Body of pancreas (tissue), 4 donors: Measurements from ENCODE around the gene POLR2I.

Experiments
- POLR2A ChIP-seq, 3 donors: fragments of 450-650 bp; IDR thresholded peaks; one replicate each; pipeline ENCODE4 v1.6.1; 2016; ENCODE audit warnings: antibody characterized with exemption in 3 of 3, mild to moderate bottlenecking in 2 of 3
- TF ChIP-seq, protein P1 (sequence below), 7 experiments: fragments of 450-650 bp in 4 of 7; fragments of 200-600 bp in 3 of 7; sonication (generic) in 3 of 7; IDR thresholded peaks; one replicate each; pipeline ENCODE4 v1.5.1; 2016 to 2019; ENCODE audit warnings: antibody characterized with exemption in 7 of 7

DNA sequence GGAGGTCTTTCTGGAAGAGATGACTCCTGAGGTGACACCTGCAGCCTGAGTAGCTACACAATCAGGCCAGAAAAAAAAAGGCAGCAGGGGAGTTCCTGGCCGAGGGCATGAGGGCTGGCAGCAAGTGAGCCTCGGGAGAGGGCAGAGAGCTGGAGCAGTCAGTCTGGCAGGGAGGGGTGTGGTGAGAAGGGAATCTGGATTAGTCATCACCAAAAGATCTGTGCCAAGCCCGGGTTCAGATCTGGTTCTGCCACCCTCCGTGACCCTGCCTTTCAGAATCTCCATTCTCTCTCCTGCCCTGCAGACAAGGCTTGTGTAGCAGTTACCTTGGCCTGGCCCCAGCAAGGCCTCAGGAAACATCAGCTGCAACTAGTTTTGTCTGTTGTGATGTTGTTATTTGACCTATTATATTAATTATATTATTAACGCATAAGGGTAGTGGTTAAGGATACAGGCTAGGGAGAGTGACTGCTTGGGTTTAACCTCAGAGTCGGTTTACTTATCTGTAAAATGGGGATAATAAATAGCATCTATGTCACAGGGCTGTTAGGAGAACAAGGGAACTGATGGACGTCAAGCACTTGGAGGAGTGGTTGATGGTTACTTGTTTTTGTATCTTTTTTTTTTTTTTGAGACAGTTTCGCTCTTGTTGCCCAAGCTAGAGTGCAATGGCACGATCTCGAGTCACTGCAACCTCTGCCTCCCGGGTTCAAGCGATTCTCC is 22.4 kb upstream of the POLR2I start:
- TF ChIP-seq, protein P1, sequence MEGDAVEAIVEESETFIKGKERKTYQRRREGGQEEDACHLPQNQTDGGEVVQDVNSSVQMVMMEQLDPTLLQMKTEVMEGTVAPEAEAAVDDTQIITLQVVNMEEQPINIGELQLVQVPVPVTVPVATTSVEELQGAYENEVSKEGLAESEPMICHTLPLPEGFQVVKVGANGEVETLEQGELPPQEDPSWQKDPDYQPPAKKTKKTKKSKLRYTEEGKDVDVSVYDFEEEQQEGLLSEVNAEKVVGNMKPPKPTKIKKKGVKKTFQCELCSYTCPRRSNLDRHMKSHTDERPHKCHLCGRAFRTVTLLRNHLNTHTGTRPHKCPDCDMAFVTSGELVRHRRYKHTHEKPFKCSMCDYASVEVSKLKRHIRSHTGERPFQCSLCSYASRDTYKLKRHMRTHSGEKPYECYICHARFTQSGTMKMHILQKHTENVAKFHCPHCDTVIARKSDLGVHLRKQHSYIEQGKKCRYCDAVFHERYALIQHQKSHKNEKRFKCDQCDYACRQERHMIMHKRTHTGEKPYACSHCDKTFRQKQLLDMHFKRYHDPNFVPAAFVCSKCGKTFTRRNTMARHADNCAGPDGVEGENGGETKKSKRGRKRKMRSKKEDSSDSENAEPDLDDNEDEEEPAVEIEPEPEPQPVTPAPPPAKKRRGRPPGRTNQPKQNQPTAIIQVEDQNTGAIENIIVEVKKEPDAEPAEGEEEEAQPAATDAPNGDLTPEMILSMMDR (IDR thresholded peaks at IDR 0.05): no peak
- TF ChIP-seq POLR2A (IDR thresholded peaks at IDR 0.05): peak in 2 of 3 donors; percentile 60 to 66
